IPS DF 6.9 (cell line): Measurements from ENCODE around the gene LMTK3.
A peak's percentile ranks its signal among the peaks of the same experiment; 100 is the strongest.

Source experiments
- DNase-seq: peaks from one replicate; pipeline ENCODE4 v3.0.0-alpha.2; 2013; ENCODE audit warnings: low read depth, low spot score
- H3K27ac ChIP-seq: one replicate; pipeline ENCODE4 v1.5.1; 2013; ENCODE audit warnings: low read length, control low read depth
- H3K27me3 ChIP-seq: 2 replicates; pipeline ENCODE4 v1.6.1; 2013; ENCODE audit warnings: mild to moderate bottlenecking, low read length; ENCODE audit not compliant: control insufficient read depth, insufficient read depth
- H3K36me3 ChIP-seq: 2 replicates; pipeline ENCODE4 v1.6.1; 2013; ENCODE audit warnings: low read length; ENCODE audit not compliant: control insufficient read depth, insufficient read depth
- H3K4me1 ChIP-seq: 2 replicates; pipeline ENCODE4 v1.6.1; 2013; ENCODE audit warnings: low read length; ENCODE audit not compliant: control insufficient read depth, insufficient read depth
- H3K4me3 ChIP-seq: 2 replicates; pipeline ENCODE4 v1.5.1; 2013; ENCODE audit warnings: mild to moderate bottlenecking, low read length
- H3K9me3 ChIP-seq: 2 replicates; pipeline ENCODE4 v1.6.1; 2013; ENCODE audit warnings: low read length, inconsistent platforms; ENCODE audit not compliant: control insufficient read depth, insufficient read depth
- WGBS: extraction: QIAGEN DNeasy Blood & Tissue Kit; methylation state at CpG from one replicate; pipeline ENCODE4 v1.1.7; 2013; ENCODE audit warnings: mixed read lengths, missing lambda C conversion rate; ENCODE audit not compliant: insufficient read length, insufficient coverage; 5-methylcytosine and 5-hydroxymethylcytosine counted together

The LMTK3 gene

DNA sequence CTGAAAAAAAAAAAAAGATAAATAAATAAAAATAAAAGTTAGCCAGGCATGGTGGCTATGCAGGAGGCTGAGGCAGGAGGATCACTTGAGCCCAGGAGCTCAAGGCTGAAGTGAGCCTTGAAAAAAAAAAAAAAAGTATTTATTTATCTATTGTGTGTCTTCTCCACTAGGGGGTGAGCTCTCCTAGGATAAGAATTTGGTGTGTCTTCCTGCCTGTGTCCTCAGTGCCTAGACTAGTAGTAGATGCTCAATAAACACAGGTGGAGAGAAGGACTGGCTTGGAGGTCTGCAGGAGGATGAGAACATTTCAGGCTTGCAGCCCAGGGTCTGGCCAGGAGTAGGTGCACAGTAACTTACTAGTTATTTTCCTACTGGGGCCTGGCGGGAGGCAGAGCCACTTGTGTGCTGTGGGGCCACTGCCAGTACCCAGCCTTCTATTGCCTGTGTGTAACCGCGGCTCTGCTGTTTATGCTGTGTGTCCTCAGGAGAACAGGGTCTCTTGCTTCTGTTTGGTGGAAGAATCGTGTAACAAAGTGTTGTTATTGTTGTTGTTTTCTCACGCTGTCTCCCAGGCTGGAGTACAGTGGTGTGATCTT lies 5.4 kb downstream of the LMTK3 start:
- H3K4me1 ChIP-seq, result peaks cover 6% of the 10 kb centered on the region; the same call in 1 of the 2 replicates
- H3K27me3 ChIP-seq, result no peaks in the 10 kb centered on the region
- no peak overlapping the region for H3K27ac ChIP-seq
- H3K36me3 ChIP-seq, result no peaks in the 10 kb centered on the region
- no peak for DNase-seq
- H3K4me3 ChIP-seq, result no peak overlapping the region
- no peaks in the 10 kb centered on the region for H3K9me3 ChIP-seq
- no CpG with 5 or more reads among the region's 5 CpGs for WGBS

- peaks cover 6% of the 10 kb centered on the region for H3K4me1 ChIP-seq
- peak overlapping the region; percentile 13; the same call in 1 of the 2 replicates for H3K4me3 ChIP-seq
- H3K9me3 ChIP-seq, result no peaks in the 10 kb centered on the region
- no peaks in the 10 kb centered on the region for H3K27me3 ChIP-seq
- no CpG with 5 or more reads among the region's 27 CpGs for WGBS
- no peaks in the 10 kb centered on the region; the same call in 1 of the 2 replicates for H3K36me3 ChIP-seq
- H3K27ac ChIP-seq, result no peak overlapping the region
- no peak for DNase-seq
Measured at GRCh38 chr19:48502350-48503018, 9.2 kb downstream of the LMTK3 start.

- peak; percentile 96 for DNase-seq
- Histone ChIP-seq H3K27me3 (no peaks in the 10 kb centered on the region), H3K4me1 (peaks cover 6% of the 10 kb centered on the region), H3K36me3 (no peaks in the 10 kb centered on the region; the same call in 1 of the 2 replicates), H3K9me3 (no peaks in the 10 kb centered on the region), H3K4me3 (peak overlapping the region; percentile 28; the same call in 1 of the 2 replicates), H3K27ac (no peak overlapping the region)
- no CpG with 5 or more reads among the region's 20 CpGs for WGBS
Measured at GRCh38 chr19:48501494-48502349, 9.9 kb downstream of the LMTK3 start.

GRCh38 chr19:48500830-48501493 lies 10.7 kb downstream of the LMTK3 start:
- no CpG with 5 or more reads among the region's 32 CpGs for WGBS
- no peak overlapping the region for H3K27ac ChIP-seq
- H3K9me3 ChIP-seq, result no peaks in the 10 kb centered on the region
- H3K4me3 ChIP-seq, result peak overlapping the region; percentile 28; the same call in 1 of the 2 replicates
- no peaks in the 10 kb centered on the region; the same call in 1 of the 2 replicates for H3K36me3 ChIP-seq
- peaks cover 6% of the 10 kb centered on the region for H3K4me1 ChIP-seq
- no peaks in the 10 kb centered on the region for H3K27me3 ChIP-seq
- no peak for DNase-seq

- no peaks in the 10 kb centered on the region; the same call in 1 of the 2 replicates for H3K36me3 ChIP-seq
Measured at GRCh38 chr19:48499316-48500090, 12.1 kb downstream of the LMTK3 start.

DNA sequence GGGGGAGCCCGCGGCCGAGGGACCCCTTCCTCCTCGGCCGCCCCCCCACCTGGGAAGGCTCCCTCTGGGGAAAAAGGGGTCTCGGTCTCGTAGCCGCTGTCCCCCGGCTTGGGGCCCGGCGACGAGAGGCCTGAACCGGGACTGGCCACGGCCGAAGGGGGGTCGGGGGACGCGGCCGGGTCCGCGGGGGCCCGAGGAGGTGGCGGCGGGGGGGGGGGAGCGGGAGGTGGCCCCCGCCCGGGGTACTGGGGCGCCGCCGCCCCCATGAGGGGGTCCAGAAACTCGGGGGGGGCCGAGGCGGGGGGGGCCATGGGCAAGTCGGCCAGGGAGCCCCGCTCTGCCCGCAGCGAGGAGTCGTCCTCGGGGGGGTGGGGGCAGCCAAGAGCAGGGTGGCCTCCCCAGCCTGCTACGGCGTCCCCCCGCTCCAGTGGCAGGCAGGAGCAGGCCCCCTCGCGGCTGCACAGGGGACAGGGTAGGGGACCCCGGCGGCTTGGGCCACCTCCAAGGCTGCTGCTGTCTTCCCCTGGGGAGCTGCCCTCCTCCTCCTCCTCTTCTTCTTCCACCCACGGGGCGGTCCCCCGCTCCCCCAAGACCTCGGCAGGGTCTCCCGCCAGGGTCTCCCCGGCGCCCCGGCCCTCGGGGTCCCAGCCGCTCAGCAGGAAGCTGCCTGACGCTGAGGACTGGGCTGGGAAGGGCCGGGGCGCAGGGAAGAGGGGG lies 12.9 kb downstream of the LMTK3 start:
- Histone ChIP-seq H3K27me3 (no peaks in the 10 kb centered on the region), H3K4me3 (no peak overlapping the region), H3K9me3 (no peaks in the 10 kb centered on the region), H3K36me3 (no peaks in the 10 kb centered on the region; the same call in 1 of the 2 replicates), H3K27ac (no peak overlapping the region), H3K4me1 (peaks cover 6% of the 10 kb centered on the region)
- no peak for DNase-seq
- WGBS, result no CpG with 5 or more reads among the region's 59 CpGs

More at GRCh38 chr19:48499316-48500090, 12.1 kb downstream of the LMTK3 start:
- no peak for DNase-seq
- Histone ChIP-seq H3K4me3 (no peak overlapping the region), H3K27ac (no peak overlapping the region), H3K27me3 (no peaks in the 10 kb centered on the region), H3K9me3 (no peaks in the 10 kb centered on the region), H3K4me1 (peaks cover 6% of the 10 kb centered on the region)
- no CpG with 5 or more reads among the region's 44 CpGs for WGBS

GRCh38 chr19:48497728-48498594 lies 13.7 kb downstream of the LMTK3 start:
- H3K27me3 ChIP-seq, result no peaks in the 10 kb centered on the region
- H3K4me1 ChIP-seq, result peaks cover 6% of the 10 kb centered on the region
- no peak overlapping the region for H3K4me3 ChIP-seq
- H3K9me3 ChIP-seq, result no peaks in the 10 kb centered on the region
- DNase-seq, result no peak
- no peaks in the 10 kb centered on the region; the same call in 1 of the 2 replicates for H3K36me3 ChIP-seq
- H3K27ac ChIP-seq, result no peak overlapping the region
- WGBS, result no CpG with 5 or more reads among the region's 46 CpGs

- no peak overlapping the region for H3K27ac ChIP-seq
- peaks cover 5% of the 10 kb centered on the region for H3K4me1 ChIP-seq
- H3K9me3 ChIP-seq, result no peaks in the 10 kb centered on the region
- no peaks in the 10 kb centered on the region; the same call in 1 of the 2 replicates for H3K36me3 ChIP-seq
- H3K27me3 ChIP-seq, result no peaks in the 10 kb centered on the region
- no peak for DNase-seq
- no CpG with 5 or more reads among the region's 45 CpGs for whole genome bisulfite sequencing
- H3K4me3 ChIP-seq, result no peak overlapping the region
Measured at GRCh38 chr19:48496959-48497727, 14.5 kb downstream of the LMTK3 start.
